Neural cell (in vitro differentiated cells): ENCODE results near the gene ZNF786.

ENCODE experiments used
- CTCF ChIP-seq: fragments of 450-650 bp; IDR thresholded peaks from 2 replicates; pipeline ENCODE4 v1.5.1; 2014; ENCODE audit warnings: antibody characterized with exemption, mild to moderate bottlenecking, moderate library complexity; ENCODE audit not compliant: poor library complexity, severe bottlenecking
- EZH2 ChIP-seq: fragments of 200-600, 300-800 bp; shearing (Covaris generic), sonication (generic); IDR thresholded peaks from 2 replicates; pipeline ENCODE4 v1.6.1; 2014; ENCODE audit warnings: antibody characterized with exemption, low read length, borderline replicate concordance, mild to moderate bottlenecking; ENCODE audit not compliant: insufficient read depth, poor library complexity, severe bottlenecking
- MXI1 ChIP-seq: fragments of 450-650 bp; conservative IDR thresholded peaks from 2 replicates; pipeline ENCODE4 v1.6.1; 2014; ENCODE audit warnings: antibody characterized with exemption, mild to moderate bottlenecking; ENCODE audit not compliant: poor library complexity, severe bottlenecking
- POLR2AphosphoS5 ChIP-seq: IDR thresholded peaks from 2 replicates; pipeline ENCODE4 v1.6.1; 2012
- RAD21 ChIP-seq: fragments of 450-650 bp; conservative IDR thresholded peaks from 2 replicates; pipeline ENCODE4 v1.6.1; 2014; ENCODE audit warnings: antibody characterized with exemption, mild to moderate bottlenecking, moderate library complexity
- REST ChIP-seq: IDR thresholded peaks from 2 replicates; pipeline ENCODE4 v1.6.1; 2012; ENCODE audit warnings: borderline replicate concordance
- TAF1 ChIP-seq: IDR thresholded peaks from 2 replicates; pipeline ENCODE4 v1.6.1; 2012; ENCODE audit warnings: low read depth

GRCh38 chr7:149031353-149031910 lies 59.1 kb downstream of the ZNF786 start:
- TF ChIP-seq CTCF (no peak), TAF1 (no peak), REST (no peak), POLR2AphosphoS5 (no peak), MXI1 (no peak), EZH2 (no peak), RAD21 (no peak)
